Activated naive CD4-positive, alpha-beta T cell treated with Interleukin-2 at 50 U/mL for 16 hours (primary cell): Measurements from ENCODE around the gene MAST2.
"Not testable (repeated sequence)": the region's sequence is repeated elsewhere in the genome, so short reads cannot be mapped to it uniquely, and the experiment has no call there.

ENCODE experiments used
- DNase-seq: peaks from one replicate; pipeline ENCODE4 v3.0.0-alpha.2; 2020

MAST2 gene

GRCh38 chr1:45949462-45949861 lies 146.1 kb downstream of the MAST2 start:
- not testable (repeated sequence) for DNase-seq

DNA sequence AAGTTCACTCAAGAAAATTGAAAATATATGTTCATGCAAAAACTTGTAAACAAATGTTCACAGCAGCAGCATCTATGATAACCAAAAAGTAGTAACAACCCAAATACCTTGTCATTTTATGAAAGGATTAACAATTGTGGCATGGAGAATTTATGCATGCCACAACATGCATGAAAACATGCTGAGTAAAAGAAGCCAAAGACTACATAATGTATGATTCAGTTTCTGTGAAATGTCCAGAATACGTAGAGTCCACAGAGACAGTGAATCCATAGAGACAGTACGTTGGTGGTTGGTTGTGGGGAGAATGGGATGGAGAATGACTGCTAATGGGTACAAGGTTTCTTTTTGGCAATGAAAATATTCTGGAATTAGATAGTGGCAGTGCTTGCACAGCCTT lies 148.7 kb downstream of the MAST2 start:
- DNase-seq, result no peak

- DNase-seq, result no peak
Observed at GRCh38 chr1:45953934-45954847, 150.8 kb downstream of the MAST2 start.

DNA sequence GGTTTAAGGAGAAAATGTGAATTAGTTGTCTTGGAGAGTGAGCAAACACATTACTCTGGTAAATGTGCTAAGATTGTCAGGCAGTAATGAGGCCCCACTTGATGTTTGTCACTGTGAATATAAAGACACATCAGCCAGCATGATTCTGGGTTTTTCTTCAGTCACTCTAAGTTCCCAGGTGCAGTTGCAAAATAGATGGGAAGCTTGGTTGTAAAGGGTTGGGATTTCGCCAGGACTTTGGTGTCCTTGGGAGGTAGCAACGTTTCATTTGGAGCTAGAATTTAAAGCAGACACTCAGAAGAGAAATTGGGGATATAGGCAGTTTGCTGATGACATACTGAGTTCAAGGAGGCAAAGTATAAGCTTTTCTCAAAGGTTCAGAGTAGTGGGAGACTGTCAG lies 154.3 kb downstream of the MAST2 start:
- DNase-seq, result no peak

- no peak for DNase-seq
Observed at GRCh38 chr1:45958317-45958716, 154.9 kb downstream of the MAST2 start.

DNA sequence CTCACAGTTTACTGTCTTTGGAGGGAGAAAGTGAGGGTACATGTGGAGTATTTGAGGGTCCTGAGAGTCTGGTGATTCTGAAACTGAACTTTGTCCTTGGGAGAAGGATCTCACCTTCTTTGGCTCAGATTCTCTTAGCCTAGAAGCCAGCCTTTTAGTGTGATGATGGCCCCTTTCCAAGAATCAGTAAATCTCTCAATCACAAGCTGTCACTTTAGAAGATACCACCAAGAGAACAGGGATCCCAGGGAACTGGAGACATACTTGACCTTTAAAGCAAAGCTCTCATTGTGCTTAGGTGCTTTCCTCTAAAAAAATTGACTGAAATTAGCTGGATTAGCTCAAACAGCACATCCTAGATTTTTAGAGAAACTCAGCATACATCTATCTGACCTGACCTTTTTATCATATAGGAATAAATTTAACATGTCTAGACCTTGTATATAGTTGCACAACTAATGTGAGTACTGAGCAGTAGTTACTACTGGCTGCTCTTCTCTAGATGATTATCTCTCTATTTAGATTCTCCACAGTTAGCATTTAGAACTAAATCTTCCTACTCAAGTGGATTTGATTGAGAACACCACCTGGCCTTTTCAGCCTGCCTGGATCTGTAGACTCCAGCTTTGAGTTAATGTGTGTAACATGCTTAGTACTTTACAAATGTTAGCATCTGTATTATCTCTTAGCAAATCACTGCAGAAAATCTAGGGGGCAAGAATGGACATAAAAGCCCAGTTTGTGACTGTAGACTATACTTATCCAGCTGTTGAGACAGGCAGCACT lies 157.7 kb downstream of the MAST2 start:
- no peak for DNase-seq

GRCh38 chr1:45961936-45962335 lies 158.5 kb downstream of the MAST2 start:
- not testable (repeated sequence) for DNase-seq

DNA sequence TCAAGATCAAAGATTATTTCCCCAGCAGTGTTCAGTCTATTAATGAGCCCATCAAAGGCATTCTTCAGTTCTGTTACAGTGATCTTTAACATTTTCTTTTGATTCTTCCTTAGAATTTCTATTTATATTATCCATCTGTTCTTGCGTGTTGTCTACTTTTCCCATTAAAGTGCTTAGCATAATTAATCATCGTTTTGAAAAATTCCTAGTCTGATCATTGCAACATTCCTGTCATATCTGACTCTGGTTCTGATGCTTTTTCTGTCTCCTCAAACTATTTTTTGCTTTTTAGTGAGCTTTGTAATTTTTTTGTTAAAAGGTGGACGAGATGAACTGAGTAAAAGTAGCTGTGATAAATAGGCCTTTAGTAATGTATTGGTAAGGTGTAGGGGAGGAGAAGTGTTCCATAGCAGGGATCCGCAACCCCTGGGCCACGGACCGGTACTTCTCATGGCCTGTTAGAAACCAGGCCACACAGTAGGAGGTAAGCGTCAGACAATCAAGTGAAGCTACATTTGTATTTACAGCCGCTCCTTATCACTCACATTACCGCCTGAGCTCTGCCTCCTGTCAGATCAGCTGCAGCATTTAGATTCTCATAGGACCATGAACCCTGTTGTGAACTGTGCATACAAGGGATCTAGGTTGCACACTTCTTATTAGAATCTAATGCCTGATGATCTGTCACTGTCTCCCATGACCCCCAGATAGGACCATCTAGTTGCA lies 165.7 kb downstream of the MAST2 start:
- no peak for DNase-seq

GRCh38 chr1:45969866-45970265 lies 166.5 kb downstream of the MAST2 start:
- DNase-seq, result no peak

GRCh38 chr1:45971335-45971734 lies 167.9 kb downstream of the MAST2 start:
- DNase-seq, result no peak

GRCh38 chr1:45971922-45972531 lies 168.6 kb downstream of the MAST2 start:
- no peak for DNase-seq

- no peak for DNase-seq
Observed at GRCh38 chr1:45972621-45973020, 169.2 kb downstream of the MAST2 start.

GRCh38 chr1:45973121-45973520 lies 169.7 kb downstream of the MAST2 start:
- no peak for DNase-seq

GRCh38 chr1:45974541-45975269 lies 171.3 kb downstream of the MAST2 start:
- no peak for DNase-seq

DNA sequence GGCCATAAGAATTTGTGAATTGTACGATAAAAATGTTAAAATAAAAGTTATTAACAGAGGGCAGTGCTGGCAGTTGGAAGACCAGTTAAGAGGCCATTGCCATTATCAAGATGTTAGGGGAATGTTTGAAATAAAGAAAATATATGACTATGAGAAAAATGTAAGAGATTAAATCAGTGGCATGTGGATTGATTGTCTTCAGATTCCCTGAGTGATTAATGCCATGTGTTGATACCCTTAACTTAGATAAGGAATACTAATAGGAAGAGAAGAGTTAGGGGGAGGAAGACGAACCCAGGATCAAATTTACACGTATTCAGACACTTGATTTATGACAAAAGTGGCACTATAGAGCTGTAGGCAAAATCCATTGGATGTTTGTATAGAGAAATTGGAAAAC lies 173.2 kb downstream of the MAST2 start:
- DNase-seq, result no peak

GRCh38 chr1:45979074-45979777 lies 175.8 kb downstream of the MAST2 start:
- DNase-seq, result no peak

DNA sequence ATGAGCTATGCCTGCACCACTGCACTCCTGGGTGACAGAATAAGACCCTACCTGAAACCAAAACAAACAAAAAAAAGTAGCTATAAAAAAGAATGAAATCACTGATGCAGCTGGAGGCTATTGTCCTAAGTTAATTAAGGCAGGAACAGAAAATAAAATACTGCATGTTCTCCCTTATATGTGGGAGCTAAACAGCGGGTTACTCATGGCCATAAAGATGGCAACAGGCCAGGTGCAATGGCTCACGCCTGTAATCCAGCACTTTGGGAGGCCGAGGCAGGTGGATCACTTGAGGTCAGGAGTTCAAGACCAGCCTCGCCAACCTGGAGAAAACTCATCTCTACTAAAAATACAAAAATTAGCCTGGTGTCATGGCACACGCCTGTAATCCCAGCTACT lies 176.4 kb downstream of the MAST2 start:
- DNase-seq, result no peak

DNA sequence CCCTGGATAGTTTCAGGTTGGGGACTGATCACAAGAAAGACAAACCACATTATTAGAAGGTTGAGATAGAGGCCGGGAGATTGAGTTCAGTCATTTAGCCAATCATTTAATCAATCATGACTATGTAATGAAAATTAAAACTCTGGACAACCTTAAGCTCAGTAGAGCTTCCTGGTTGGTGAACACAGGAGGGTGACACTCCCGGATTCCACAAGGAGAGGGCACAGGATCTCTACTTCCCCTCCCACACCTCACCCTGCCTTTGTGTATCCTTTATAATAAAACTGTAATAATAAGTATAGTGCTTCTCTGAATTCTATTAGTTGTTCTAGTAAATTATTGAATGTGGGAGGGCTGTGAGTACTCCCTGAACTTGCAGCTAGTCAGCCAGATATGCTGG lies 178.9 kb downstream of the MAST2 start:
- DNase-seq, result no peak

- DNase-seq, result no peak
Observed at GRCh38 chr1:45983967-45984366, 180.6 kb downstream of the MAST2 start.

- no peak for DNase-seq
Observed at GRCh38 chr1:45987204-45987603, 183.8 kb downstream of the MAST2 start.

DNA sequence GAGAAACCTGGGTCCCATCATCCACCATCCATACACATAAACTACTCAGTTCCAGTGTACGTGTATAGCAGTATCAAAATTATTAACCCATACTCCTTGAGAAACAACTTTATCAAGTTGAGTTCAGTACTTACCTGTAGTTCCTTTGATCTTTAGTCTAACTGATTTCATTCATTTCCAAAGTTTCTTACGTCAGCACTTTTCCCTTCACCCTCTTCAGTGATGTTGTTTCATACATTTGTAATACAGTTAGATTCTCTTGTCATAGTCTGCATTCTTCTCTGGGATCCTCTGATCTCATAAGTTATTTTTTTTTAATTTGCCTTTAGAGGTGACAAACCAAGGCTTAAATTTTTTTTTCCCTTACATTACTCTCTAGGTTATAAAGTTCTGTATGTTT lies 185.8 kb downstream of the MAST2 start:
- no peak for DNase-seq

DNA sequence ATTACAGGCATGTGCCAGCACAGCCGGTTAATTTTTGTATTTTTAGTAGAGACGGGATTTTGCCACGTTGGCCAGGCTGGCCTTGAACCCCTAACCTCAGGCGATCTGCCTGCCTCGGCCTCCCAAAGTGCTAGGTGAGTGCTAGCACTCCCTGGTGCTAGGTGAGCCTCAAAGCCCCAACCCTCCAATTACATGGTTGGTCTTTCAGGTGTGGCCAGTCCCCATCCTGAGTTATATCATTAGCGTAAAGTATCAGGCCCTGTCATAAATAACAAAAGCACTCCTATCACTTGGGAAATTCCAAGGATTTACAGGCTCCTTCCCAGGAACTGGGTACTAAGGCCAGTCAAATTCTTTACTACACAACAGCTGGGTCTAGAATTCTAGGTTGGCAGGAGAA lies 191.0 kb downstream of the MAST2 start:
- DNase-seq, result no peak
